NOMO-1 treated with dmso at 0.1 percent for 144 hours (cell line): ENCODE data around the gene CSF1R.

Experiments used
- DNase-seq: peaks from one replicate; lab custom pipeline; 2025; ENCODE audit not compliant: unreplicated experiment; lab: John Stamatoyannopoulos, UW

Gene CSF1R

DNA sequence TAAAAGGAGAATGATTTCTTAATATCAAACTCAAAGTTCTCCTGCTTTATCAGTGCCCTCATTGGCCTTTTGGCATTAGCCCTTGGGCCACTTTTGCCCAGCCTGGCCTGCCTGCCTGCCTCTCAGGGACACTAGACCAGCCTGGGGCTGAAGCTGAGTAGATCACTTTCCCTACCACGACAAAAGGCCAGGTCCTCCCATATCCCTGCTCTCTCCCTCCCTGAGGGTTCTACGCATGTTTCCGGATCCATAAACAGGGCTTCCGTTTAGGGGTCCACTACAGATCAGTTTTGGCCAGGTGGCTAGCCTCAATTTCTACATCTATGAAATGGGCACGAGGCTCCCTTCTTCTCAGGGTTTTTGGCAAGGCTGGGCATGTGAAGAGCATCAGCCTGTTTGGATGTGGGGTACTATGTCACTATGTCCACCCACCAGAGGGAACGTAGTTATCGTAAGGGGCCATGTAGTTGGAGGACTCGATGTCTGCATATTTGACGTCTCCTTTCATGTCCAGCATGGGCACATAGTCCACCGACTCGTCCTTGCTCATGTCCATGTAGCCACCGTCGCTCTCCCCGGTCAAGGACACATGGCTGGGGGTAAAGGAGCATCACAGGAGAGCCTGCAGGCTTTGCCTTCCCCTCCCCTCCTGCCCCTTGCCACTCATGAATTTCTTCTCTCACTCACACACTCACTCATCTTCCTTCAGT lies 35.2 kb upstream of the CSF1R start:
- DNase-seq, result no peak

DNA sequence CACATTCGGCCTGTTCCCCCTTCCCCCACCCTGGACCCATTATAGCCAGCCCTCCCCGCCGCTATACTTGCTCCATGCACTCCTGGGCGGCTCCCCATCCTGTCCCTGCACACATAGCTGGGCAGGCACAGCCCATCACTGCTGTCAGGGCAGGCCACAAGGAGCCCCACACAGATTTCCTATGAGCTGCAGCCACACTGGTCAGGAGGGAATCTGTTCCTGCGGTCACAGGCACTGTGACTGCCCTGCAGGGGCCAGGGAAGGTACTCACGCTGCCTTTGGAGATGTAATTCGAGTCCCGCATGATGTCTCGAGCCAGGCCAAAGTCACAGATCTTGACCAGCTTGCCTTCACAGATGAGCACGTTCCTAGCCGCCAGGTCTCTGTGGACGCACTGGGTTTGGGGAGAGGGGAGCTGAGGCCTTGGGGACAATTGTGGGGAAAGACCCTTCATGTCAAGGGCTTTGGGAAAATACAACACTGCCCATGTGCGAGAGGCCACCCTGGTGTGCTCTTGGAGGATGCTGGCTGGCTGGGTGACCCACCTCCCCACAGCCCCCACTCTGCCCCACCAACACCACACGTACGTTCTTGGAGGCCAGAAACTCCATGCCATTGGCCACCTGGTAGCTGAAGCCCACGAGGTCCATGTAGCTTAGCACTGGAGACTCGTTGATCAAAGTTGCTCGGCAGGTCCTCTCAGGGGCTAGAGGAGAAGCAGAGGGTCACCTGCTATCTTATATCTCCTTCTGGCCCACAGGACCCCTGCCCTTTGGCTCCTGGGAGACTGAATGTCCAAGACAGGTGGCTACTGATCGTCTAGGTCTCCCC lies 34.5 kb upstream of the CSF1R start:
- DNase-seq, result no peak

DNA sequence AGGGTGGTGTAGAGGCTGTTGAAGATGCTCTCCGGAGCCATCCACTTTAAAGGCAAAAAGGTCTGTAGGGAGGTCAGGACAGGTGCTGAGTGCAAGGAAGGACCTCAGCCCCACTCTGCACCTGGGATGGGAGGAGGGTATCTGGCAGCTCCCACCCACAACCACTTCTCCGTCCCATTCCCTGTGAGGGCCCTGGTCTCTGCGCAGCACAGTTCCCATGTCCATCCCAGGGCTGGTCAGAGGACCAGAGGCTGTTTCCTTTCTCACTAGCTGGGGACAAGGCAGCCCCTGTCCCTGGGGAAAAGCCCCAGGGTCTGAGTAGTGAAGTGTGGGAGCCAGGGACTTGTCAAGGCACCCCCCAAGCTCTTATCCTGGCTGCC lies 33.7 kb upstream of the CSF1R start:
- no peak for DNase-seq

DNA sequence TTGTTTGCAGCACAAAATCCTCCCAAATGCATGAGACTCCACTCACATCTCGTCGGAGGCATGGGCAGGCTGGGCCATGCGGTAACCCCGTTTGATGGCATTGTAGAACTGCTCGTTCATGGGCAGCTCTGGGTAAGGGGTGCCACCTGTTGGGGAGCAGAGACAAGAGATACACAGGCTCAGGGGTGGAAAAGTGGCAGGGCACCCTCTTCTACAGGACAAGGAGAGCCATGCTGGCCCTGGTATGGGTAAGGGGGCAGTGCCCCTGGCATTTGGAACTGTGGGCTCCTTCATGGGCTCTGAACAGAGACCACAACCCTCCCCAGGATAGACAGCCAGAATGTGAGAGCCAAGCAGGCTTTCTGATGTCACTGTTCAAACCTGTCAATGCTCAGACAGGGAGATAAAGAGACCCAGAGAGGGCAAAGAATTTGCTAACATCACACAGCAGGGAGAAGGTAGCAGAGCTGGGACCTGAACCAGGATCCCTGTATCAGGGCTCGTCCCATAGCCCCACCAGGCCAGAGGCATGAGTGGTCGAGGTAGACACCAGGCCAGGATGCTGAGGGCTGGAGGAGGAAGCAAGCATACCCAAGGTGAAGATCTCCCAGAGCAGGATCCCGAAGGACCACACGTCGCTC lies 33.2 kb upstream of the CSF1R start:
- no peak for DNase-seq

DNA sequence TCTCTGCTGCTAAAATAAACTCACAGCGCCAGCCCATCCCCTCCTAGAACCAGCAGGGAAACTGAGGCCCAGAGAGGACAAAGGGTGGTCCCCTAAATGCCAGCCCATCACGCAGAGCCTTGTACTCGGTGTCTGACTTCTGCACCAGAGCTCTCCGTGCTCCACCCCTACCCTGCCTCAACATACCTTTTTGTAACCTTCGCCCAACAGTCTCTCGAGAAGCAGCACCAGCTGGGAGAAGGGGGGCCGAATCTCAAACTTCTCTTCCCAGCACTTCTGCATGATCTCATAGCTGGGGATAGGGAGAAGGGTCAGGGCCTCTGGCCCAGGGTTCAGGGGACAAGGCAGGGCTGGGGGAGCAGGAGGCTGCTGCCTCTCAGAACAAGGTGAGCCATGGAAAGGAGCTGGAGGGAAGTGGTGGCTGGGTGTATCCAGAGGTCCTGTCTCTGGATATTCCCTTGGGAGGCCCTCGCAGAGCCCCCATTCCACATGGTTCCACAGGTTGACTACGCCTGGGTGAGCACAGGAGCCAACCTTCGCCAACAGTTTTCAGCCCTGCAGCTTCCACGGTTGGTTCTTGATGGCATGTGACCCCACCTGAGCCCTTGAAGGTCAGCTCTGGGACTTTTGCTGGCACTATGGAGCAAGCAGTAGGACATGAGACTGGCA lies 32.3 kb upstream of the CSF1R start:
- DNase-seq, result no peak

DNA sequence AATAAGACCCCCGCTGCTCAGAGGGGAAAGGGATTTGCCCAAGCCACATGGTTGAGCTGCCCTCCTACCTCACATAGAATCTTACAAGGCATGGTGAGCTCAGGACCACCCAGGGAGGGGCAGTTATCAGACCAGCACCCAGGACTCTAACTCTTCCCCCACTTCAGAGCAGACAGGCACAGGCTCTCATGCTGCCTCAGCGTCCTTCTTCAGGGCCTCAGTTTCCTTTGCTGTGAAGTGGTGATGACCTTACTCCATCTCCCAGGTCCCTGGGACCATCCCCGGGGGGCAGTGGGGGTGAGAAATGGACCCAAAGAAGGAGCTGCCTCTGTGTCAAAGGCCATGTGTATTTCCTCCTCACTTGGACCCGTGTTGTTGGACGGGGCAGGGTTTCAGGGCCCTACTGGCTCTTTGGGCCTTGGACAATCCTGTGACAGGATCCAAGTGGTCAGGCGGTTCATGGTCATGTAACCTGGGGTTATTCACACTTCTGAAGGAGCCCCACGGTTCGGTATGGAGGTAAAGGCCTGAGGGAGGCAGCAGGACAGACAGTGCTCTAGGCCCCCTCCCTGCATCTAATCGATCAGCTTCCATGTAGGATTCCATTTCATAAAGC lies 31.7 kb upstream of the CSF1R start:
- DNase-seq, result no peak

DNA sequence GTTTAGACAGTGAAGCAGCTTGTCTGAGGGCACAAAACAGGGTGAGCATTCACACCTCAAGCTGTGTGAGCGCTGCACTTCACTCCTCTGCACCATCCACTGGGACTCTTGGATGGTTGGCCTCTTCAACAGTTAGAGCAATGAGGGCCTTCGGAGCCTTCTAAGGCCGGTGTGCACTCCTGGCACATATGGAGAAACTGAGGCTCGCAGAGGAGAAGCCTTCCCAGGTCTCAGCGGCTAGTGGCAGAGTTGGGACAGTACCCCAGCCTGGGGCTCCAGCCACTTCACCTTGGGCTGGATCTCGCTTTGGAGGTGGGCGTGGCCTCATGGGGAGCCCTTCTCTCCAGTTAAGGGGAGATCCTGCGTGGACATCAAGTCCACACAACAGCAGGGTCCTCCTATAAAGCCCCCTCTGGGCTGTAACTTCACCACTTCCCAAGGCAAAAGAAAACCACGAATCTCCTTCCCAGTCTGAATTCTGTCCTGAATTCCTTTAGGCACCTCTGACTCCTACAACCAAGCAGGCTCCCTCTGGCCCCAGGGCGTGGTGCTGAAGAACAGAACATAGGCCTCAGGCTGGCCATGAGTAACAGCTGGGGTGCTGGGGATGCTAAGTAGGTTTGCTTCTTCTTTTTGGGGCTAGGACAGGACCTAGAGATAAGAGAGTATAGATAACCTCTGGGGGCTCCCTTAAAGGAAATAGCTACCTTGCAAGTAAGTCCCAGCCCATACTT lies 30.5 kb upstream of the CSF1R start:
- no peak for DNase-seq

DNA sequence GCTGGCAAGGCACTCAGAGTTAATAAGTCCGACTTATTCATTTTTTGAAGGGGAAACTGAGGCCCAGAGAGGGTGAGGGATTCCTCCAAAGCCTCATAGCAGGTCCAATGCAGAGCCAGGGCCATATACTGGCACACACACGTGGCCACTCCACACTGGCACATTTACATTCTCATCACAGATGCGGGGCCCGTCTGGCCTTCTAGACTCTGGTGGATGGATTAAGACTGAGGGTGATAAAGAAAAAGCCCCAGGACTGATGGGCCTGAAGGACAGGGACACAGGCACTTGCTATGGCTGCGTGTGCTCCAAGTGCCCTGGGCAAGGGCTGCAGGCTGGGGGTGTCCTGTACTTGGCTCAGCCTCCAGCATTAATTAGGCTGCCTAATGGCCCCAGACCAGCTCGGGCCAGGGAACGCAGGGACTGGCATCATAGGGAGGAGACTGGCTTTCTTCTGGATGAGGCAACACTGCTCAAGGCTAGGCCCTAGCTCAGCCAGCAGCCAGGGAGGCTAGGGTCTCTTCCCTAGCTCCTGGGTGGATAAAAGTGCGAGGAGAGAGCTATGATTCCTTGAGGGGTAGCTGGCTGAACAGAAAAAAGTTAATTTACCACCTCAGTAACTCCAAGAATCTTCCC lies 28.5 kb upstream of the CSF1R start:
- no peak for DNase-seq

DNA sequence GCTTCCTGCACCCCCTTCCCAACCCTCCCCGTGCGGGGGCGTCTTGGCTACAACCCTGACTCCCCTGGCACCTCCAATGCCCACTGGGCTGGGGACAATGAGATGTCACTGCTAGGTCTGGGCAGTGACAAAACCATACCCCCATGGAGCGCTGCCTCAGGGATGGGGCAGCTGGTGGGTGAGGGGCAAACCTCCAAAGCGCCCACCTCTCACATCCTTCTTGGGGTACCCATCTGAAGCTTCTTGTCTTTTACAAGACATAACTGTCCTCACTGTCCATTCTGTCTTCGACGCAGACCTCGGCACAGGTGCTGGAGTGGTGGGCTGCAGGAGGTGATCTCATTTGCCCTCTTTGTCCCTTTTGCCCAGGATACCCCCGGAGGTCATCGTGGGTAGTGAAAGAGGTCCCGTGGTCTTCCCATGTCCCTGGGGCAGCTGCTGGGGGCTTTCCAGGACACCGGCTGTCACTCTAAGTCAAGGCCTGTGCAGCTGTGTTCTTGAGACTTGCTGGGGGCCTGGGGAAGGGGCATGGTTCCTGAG lies 27.8 kb upstream of the CSF1R start:
- no peak for DNase-seq

DNA sequence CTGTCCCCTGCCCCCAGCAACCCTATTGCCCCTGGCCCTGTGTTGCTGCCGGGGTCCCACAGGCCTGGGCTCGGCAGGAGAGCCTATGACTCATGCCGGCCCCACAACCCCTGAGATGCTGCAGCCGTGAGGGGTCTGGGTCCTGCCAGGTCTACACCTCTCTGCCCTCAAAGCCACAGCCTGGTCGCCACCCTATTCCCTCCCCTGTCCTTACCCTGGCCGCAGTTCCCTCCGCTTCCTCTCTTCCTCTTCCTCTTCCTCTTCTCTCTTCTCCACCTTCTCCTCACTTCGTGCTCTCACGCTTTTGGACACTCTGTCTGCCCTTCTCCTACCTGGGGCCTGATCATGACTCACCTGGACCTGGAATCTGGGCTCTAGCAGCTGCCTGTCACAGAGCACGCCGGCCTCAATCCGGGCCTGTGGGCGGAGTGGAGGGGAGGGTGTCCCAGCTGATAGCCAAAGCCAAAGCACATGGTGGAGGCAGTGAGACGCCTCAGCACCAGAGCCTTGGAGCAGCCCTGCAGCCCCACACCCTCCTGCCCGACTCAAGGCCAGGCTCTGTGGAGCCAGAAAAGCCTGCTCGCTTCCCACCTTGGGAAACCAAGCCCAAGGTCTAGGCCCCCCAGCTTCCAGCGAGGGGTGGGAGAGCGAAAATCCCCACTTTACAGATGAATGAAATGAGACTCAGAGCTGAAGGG lies 26.8 kb upstream of the CSF1R start:
- no peak for DNase-seq

DNA sequence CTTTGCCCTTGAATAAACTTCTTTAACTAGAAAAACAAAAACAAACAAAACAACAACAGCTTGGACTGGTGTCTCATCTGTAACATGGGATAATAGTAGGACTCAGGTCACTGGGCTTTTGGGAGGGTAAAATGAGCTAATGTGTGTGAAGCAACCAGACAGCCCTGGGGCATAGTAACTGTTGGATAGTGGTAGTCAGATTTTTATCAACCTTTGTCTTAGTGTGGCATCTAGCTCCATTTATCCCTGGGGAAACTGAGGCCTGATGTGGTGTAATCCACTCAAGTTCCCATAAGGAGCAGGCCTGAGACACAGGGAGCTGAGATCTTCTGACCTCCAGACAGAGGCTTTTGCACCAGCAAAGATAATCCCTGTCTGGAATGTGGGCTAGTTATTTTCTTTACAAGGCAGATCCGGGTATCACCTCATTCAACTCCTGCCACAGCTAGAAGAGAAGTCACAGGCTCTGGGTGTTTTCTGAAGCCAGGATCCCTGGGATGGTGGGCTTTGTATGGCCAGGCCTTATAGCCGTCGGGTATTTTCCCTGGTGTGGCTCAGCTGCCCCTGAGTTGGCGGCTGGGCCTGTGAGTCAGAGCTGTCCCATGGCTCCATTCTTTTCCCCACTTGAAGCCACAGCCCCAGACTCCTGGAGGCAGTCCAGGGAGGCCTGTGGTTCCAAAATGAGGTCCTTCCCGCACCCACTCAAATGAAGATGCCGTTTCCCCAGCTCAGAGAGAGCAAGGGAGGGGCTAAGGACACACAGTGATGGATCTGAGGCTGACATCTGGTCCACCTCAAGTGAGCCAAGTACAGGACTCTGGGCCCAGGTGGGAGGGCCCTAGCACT lies 26.1 kb upstream of the CSF1R start:
- DNase-seq, result no peak

DNA sequence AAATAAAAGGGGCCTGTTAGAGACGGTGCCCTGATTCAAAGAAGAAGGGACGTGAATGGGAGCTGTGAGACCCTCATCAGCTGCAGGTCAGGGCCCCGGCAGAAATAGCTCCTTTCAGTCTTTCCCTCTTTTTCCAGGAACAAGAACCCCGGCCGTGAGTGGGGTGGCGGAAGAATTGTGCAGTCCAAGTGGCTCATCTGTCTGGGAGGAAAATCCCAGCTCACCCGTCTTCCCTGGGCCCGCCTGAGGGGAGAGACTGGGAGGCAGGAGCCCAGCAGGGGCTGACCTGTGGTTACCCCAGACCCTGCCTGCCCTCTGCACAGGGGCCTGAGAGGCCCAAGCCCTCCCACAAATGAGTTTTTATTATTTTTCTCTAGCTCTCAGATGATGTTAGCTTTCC lies 24.8 kb upstream of the CSF1R start:
- DNase-seq, result no peak

DNA sequence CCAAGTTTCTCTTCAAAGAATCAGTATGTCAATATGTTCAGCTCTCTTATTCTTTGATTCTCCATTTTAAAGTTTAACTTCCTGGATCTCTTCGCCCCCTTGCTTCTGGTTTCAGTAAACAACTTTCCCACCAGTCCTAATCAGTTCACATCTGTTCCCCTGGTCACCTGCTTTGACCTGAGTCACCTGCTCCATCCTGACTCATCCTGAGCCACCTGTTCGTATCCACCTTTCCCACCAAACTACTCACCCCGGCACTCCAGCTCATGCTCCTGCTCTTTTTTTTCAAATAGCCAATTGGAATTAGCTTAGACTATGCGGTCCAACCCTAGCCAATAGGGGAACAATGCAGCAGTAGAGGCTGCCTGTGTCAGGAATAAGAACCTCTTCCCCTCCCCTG lies 23.6 kb upstream of the CSF1R start:
- no peak for DNase-seq

DNA sequence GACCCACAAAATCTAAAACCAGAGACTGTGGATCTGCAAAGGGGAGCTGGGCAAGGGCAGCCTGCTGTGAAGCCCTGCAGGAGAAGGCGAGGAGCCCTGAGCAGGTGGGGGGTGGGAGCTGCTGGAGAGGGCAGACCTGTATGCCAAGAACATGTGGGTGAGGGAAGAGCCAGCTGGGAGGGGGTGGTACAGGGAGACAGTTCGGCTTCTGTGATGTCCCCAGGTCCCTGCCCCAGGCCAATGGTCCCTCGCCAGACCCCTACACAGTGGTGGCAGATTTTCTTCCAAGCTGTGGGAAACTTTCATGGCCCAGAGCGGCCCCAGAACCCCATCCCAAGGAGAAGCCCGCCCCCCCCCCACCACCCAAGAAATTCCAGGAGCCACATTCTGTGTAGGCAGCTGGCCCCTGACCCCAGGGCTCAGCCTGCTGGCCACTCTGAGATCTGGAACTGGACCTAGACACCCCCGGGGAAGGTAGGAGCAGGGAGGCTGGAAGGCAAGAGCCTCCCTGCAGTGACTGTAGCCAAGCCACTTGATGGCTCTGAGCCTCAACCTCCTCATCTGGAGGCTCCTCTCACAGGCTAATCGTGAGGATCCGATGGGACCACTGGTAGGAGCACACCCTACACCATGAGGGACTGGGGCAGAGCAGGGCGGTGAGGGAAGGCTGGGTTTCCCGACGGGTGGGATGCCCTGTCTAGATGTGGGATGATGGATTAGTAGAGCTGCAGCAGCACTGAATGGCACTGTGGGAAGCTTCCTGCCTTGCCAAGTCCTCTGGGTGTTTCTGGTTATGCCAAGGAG lies 22.6 kb upstream of the CSF1R start:
- DNase-seq, result no peak

DNA sequence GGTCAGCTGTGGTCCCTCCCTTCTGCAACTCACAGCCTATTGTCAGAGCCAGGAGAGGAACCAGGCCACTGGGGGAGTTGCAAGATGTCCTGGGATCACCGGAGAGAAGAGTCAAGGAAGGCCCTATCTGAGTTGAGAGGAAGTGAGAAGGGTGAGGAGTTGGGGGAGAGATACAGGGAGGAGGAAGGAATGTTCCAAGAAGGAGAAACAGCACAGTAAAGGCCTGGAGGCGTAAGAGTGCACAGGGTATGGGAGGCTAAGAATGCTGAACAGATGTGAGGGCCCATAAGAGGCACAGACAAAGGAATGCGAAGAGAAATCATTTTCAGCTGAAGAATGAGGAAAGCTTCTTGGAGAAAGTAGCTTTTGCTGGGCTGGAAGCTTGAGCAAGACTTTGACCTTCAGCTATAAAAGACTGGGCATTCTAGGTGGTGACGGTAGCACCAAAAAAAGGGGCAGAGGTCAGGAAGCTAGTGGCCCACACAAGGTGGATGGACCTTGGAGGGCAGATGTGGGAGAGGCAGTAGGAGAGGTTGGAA lies 21.6 kb upstream of the CSF1R start:
- DNase-seq, result no peak

DNA sequence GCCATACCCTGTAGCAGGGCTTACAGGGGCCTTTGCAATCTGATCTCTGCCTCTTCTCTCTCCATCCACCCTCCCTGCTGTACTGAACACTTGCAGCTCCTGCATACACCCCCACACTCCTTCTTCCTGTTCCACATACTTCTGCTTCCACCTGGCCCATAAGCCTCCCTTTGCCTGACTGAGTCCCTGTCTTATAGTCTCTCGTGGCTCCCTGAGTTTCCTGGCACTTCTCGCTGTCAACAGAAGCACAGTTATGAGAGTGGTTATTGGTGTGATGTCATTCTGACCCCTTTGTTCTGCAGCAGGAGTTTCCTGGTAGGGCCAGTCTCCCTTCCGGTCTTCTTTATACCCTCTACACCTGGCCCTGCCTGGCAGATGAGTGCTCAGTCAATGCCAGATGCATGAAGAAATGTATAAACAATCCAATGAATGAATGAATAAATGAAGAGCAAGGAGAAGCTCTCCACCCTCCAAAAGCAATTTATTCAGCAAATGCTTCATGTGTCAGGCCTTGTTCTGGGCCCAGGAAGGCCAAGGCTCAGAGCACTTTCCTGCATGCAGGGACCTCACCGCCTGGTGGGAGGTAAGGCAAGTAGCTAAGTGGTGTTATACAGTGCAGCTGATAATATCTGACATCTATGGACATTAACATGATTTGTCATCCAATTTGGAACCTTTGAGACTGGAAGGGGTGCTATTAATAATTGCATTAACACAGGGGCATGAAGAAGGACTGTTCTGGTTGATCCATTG lies 20.5 kb upstream of the CSF1R start:
- DNase-seq, result no peak
